Measurements from ENCODE around the gene UBE2C.

Gene UBE2C

GRCh38 chr20:45835329-45835765 is 22.9 kb downstream of the UBE2C start:
- Mint-ChIP-seq H3K36me3 (peaks cover 6% of the 10 kb centered on the region), H3K27ac (peak overlapping the region; percentile 23), H3K9me3 (no peaks in the 10 kb centered on the region), H3K4me1 (peaks cover 10% of the 10 kb centered on the region), H3K4me3 (peak overlapping the region; percentile 66)
- ATAC-seq: no peak
- DNase-seq (ENCODE audit: low spot score in 2 of 2): no peak

- no peak for ATAC-seq
- Mint-ChIP-seq H3K27ac (peak overlapping the region; percentile 65), H3K4me3 (no peak overlapping the region), H3K4me1 (peaks cover 10% of the 10 kb centered on the region), H3K36me3 (peaks cover 6% of the 10 kb centered on the region), H3K9me3 (no peaks in the 10 kb centered on the region)
- no peak for DNase-seq (ENCODE audit: low spot score in 2 of 2)
Observed at GRCh38 chr20:45835825-45836224, 23.4 kb downstream of the UBE2C start.

GRCh38 chr20:45836841-45837240 is 24.4 kb downstream of the UBE2C start:
- Mint-ChIP-seq H3K27ac (peak overlapping the region; percentile 65), H3K9me3 (no peaks in the 10 kb centered on the region)
- ATAC-seq: no peak

GRCh38 chr20:45840700-45841198 is 28.3 kb downstream of the UBE2C start:
- no peak for ATAC-seq
- Mint-ChIP-seq H3K36me3 (peaks cover 36% of the 10 kb centered on the region), H3K4me1 (peaks cover 5% of the 10 kb centered on the region), H3K27ac (peak overlapping the region; percentile 60), H3K9me3 (no peaks in the 10 kb centered on the region), H3K4me3 (no peak overlapping the region)
- DNase-seq (ENCODE audit: low spot score in 2 of 2): no peak

More at GRCh38 chr20:45836841-45837240, 24.4 kb downstream of the UBE2C start:
- Mint-ChIP-seq H3K36me3 (peaks cover 6% of the 10 kb centered on the region), H3K4me3 (no peak overlapping the region), H3K4me1 (peaks cover 10% of the 10 kb centered on the region)
- no peak for DNase-seq (ENCODE audit: low spot score in 2 of 2)

GRCh38 chr20:45841407-45842129 is 29.1 kb downstream of the UBE2C start:
- Mint-ChIP-seq H3K4me3 (no peak overlapping the region), H3K9me3 (no peaks in the 10 kb centered on the region), H3K36me3 (peaks cover 38% of the 10 kb centered on the region), H3K27ac (peak overlapping the region; percentile 60), H3K4me1 (peaks cover 5% of the 10 kb centered on the region)
- ATAC-seq (no peak), DNase-seq (ENCODE audit: low spot score in 2 of 2) (no peak)

- no peak for ATAC-seq
- no peak for DNase-seq (ENCODE audit: low spot score in 2 of 2)
- peaks cover 5% of the 10 kb centered on the region for H3K4me1 Mint-ChIP-seq
- H3K27ac Mint-ChIP-seq: no peak overlapping the region
- H3K4me3 Mint-ChIP-seq: no peak overlapping the region
- no peaks in the 10 kb centered on the region for H3K9me3 Mint-ChIP-seq
- peaks cover 44% of the 10 kb centered on the region for H3K36me3 Mint-ChIP-seq
Observed at GRCh38 chr20:45842169-45842812, 29.8 kb downstream of the UBE2C start.

GRCh38 chr20:45843506-45843905 is 31.1 kb downstream of the UBE2C start:
- Mint-ChIP-seq H3K4me3 (no peak overlapping the region), H3K27ac (peak overlapping the region; percentile 80), H3K4me1 (peaks cover 5% of the 10 kb centered on the region), H3K9me3 (no peaks in the 10 kb centered on the region), H3K36me3 (peaks cover 53% of the 10 kb centered on the region)
- ATAC-seq: no peak
- no peak for DNase-seq (ENCODE audit: low spot score in 2 of 2)

GRCh38 chr20:45845452-45845851 is 33.0 kb downstream of the UBE2C start:
- ATAC-seq (no peak), DNase-seq (ENCODE audit: low spot score in 2 of 2) (no peak)
- Mint-ChIP-seq H3K36me3 (peaks cover 61% of the 10 kb centered on the region), H3K27ac (no peak overlapping the region), H3K4me3 (no peak overlapping the region), H3K9me3 (no peaks in the 10 kb centered on the region), H3K4me1 (peaks cover 10% of the 10 kb centered on the region)

GRCh38 chr20:45848421-45848820 is 36.0 kb downstream of the UBE2C start:
- H3K4me3 Mint-ChIP-seq: no peak overlapping the region
- no peak overlapping the region for H3K27ac Mint-ChIP-seq
- ATAC-seq (no peak), DNase-seq (ENCODE audit: low spot score in 2 of 2) (no peak)
- H3K4me1 Mint-ChIP-seq: peaks cover 8% of the 10 kb centered on the region
- H3K36me3 Mint-ChIP-seq: peaks cover 68% of the 10 kb centered on the region
- no peaks in the 10 kb centered on the region for H3K9me3 Mint-ChIP-seq

GRCh38 chr20:45848969-45849582 is 36.6 kb downstream of the UBE2C start:
- DNase-seq (ENCODE audit: low spot score in 2 of 2) (no peak), ATAC-seq (no peak)
- peaks cover 69% of the 10 kb centered on the region for H3K36me3 Mint-ChIP-seq
- H3K27ac Mint-ChIP-seq: no peak overlapping the region
- no peak overlapping the region for H3K4me3 Mint-ChIP-seq
- H3K4me1 Mint-ChIP-seq: peaks cover 6% of the 10 kb centered on the region
- H3K9me3 Mint-ChIP-seq: no peaks in the 10 kb centered on the region

GRCh38 chr20:45850238-45850637 is 37.8 kb downstream of the UBE2C start:
- Mint-ChIP-seq H3K27ac (peak overlapping the region; percentile 48), H3K9me3 (no peaks in the 10 kb centered on the region), H3K4me3 (no peak overlapping the region), H3K4me1 (peaks cover 6% of the 10 kb centered on the region), H3K36me3 (peaks cover 57% of the 10 kb centered on the region)
- no peak for ATAC-seq
- no peak for DNase-seq (ENCODE audit: low spot score in 2 of 2)

- DNase-seq (ENCODE audit: low spot score in 2 of 2) (no peak), ATAC-seq (no peak)
- H3K4me1 Mint-ChIP-seq: peaks cover 7% of the 10 kb centered on the region
- peak overlapping the region; percentile 48 for H3K27ac Mint-ChIP-seq
- no peak overlapping the region for H3K4me3 Mint-ChIP-seq
- no peaks in the 10 kb centered on the region for H3K9me3 Mint-ChIP-seq
- H3K36me3 Mint-ChIP-seq: peaks cover 50% of the 10 kb centered on the region
Observed at GRCh38 chr20:45850926-45851325, 38.5 kb downstream of the UBE2C start.

GRCh38 chr20:45851501-45851900 is 39.1 kb downstream of the UBE2C start:
- no peaks in the 10 kb centered on the region for H3K9me3 Mint-ChIP-seq
- ATAC-seq (no peak), DNase-seq (ENCODE audit: low spot score in 2 of 2) (no peak)
- peaks cover 13% of the 10 kb centered on the region for H3K4me1 Mint-ChIP-seq
- H3K36me3 Mint-ChIP-seq: peaks cover 44% of the 10 kb centered on the region
- H3K27ac Mint-ChIP-seq: no peak overlapping the region
- no peak overlapping the region for H3K4me3 Mint-ChIP-seq

GRCh38 chr20:45852326-45852725 is 39.9 kb downstream of the UBE2C start:
- no peaks in the 10 kb centered on the region for H3K9me3 Mint-ChIP-seq
- H3K4me1 Mint-ChIP-seq: peaks cover 14% of the 10 kb centered on the region
- ATAC-seq (no peak), DNase-seq (ENCODE audit: low spot score in 2 of 2) (no peak)
- H3K4me3 Mint-ChIP-seq: no peak overlapping the region
- peaks cover 37% of the 10 kb centered on the region for H3K36me3 Mint-ChIP-seq
- H3K27ac Mint-ChIP-seq: no peak overlapping the region

GRCh38 chr20:45853484-45853883 is 41.0 kb downstream of the UBE2C start:
- ATAC-seq (no peak), DNase-seq (ENCODE audit: low spot score in 2 of 2) (no peak)
- no peaks in the 10 kb centered on the region for H3K9me3 Mint-ChIP-seq
- peaks cover 29% of the 10 kb centered on the region for H3K36me3 Mint-ChIP-seq
- no peak overlapping the region for H3K4me3 Mint-ChIP-seq
- H3K4me1 Mint-ChIP-seq: peaks cover 26% of the 10 kb centered on the region
- no peak overlapping the region for H3K27ac Mint-ChIP-seq

Measured in stimulated activated effector memory CD8-positive, alpha-beta T cell treated with anti-CD3 and anti-CD28 coated beads, Interleukin-12 subunit alpha, Interleukin-12 subunit beta, amount 100 ng/mL, for 72 hours (primary cell).